ENCODE results near the gene RPRD1B.

The RPRD1B gene, protein sequence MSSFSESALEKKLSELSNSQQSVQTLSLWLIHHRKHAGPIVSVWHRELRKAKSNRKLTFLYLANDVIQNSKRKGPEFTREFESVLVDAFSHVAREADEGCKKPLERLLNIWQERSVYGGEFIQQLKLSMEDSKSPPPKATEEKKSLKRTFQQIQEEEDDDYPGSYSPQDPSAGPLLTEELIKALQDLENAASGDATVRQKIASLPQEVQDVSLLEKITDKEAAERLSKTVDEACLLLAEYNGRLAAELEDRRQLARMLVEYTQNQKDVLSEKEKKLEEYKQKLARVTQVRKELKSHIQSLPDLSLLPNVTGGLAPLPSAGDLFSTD

DNA sequence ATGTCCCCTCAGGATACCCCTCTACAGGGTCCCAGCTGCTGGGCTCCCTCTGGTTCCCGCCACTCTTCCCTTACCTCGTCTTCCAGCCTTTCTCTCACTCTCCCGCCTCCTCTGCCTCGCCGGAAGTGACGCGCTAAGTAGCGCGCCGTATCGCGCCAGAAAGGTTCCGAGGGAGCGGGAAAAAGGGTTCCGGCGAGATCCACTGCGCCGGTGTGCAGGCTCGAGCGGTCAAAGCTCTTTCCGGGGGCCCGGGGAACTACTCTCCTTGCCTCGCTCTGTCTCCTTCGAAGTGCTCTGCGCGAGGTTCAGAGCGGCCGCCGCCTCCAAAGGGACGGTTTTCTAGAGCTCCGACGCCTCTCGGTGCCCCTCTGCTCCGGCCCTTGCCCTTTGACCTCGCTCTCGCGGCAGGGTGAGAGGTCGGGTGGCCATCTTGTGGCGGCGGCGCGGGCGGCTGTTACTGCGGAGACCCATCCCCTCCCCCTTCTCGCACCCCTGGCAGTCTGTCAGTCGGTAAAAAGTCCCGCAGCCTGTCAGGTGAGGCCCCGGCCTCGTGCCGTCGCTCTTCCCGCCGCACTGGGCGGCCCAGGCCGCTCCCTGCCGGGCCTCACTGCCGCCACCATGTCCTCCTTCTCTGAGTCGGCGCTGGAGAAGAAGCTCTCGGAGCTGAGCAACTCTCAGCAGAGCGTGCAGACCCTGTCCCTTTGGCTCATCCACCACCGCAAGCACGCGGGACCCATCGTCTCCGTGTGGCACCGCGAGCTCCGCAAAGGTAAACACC is at the start of gene RPRD1B, which contains the start of gene TTI1:
Gene RPRD1B, plus strand, starts transcription at position 417 of the 778 bp plus-strand sequence. Its CDS starts 202 bp downstream, at position 619.
Gene TTI1, minus strand, starts transcription at position 127 of the 778 bp plus-strand sequence. CDS start 19,640 bp downstream, outside the sequence.
- peak; percentile 78 to 85 for DNase-seq (ENCODE audit: low read depth in 1 of 2, low spot score in 1 of 2)

DNA sequence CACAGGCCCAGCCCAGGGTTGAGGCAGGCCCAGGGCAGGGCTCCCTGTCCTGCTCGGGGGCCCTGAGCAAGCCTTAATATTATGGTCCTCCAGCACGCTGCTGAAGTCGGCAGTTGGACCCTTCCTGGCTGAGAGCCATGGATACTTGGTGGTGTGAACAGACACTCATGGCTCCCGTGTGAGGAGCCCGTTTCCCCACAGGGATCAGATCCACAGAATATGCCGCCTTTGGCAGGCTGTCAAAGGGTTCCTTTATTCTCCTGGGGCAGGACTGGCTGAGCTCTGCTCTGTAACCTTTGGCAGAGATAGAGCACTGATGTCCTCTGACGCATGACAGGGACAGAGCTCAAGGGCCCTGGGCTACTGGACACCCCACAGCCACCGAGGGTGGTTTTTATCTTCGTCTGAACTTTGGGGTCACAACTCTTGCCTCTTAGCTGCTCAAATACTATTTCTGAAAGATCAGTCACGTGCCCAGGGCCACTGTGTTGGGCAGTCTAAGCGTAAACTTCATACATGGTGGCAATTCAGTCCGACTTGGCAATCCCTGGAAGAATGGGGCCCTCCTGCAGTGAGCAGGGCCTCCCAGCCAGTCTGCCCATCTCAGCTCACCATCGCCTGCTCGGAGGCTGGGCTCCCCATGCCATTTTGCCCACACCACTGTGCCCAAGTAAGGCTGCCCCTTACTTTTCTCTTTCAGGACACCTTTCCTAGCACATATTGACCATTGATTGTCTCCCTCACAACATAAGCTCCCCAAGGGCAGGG is 49.3 kb upstream of the RPRD1B start:
- DNase-seq (ENCODE audit: low read depth in 1 of 2, low spot score in 1 of 2): no peak

DNA sequence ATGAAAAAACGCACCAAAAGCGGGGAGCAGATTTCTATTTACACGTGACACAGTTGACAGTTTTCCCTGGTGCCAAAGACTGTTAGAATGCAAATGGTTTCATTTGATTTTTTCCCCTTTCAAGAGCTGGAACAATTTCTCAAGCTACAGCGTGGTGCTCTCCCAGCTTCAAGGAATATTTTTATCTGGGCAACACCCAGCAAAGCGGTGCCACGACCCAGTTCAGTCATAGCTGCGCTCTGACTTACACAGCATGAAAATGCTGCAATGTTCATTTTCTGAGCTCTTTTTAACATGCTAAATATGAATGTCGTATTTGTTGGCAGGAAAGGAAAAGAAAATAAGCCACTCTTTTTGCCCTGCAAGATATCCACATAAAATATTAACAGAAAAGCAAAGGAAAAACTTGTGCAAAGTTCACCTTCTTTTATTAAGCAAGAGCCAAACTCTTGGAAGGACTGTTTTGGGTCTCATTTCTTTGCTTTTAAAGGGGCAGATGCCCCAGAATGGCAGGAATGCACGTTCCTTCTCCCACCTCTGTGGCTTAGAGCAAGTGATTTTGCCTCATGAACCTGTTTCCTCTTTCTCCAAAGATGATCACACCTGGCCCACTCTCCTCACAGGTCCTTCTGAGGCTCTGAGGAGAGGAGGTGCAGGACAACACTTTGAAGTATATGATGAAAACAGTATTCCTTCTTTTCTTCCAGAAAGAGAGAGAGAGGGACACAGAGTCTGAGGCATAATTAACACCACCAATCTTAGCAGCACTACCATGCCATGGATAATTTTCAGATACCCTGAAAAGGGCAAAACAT is 47.3 kb upstream of the RPRD1B start:
- no peak for DNase-seq (ENCODE audit: low read depth in 1 of 2, low spot score in 1 of 2)

DNA sequence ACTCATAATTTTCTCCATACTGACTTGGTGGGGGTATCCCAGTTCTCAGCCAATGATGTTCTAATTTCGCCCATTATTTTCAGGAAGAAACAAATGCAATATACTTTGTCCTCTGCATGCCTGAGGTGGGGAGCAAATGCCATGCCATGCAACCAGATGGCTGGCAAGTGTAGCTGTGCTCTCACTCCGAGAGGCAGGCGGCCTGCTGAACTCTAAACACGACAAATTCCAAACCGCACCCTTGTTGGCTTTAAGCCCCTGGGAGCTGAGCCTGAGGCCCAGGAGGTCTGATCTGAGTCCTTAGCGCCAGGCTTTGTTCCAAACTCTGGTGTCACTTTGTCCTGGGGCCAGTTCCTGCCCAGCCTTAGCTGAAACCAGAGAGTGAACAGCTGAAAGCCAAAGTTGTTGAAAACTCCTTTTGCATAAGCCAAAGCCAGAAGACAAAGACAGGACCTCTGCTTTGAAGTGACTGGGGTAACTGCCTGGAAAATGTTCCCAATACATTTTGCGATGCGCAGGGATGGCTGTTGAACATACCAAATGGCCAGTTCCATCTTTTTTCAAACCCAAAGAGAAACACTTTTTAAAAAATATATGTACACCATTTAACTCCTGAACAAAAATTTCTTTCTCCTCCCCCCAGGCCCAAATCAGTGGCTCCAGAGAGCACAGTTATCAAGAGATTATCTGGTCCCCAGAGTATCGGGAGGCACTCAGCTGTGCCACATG is 46.5 kb upstream of the RPRD1B start:
- DNase-seq (ENCODE audit: low read depth in 1 of 2, low spot score in 1 of 2): no peak

DNA sequence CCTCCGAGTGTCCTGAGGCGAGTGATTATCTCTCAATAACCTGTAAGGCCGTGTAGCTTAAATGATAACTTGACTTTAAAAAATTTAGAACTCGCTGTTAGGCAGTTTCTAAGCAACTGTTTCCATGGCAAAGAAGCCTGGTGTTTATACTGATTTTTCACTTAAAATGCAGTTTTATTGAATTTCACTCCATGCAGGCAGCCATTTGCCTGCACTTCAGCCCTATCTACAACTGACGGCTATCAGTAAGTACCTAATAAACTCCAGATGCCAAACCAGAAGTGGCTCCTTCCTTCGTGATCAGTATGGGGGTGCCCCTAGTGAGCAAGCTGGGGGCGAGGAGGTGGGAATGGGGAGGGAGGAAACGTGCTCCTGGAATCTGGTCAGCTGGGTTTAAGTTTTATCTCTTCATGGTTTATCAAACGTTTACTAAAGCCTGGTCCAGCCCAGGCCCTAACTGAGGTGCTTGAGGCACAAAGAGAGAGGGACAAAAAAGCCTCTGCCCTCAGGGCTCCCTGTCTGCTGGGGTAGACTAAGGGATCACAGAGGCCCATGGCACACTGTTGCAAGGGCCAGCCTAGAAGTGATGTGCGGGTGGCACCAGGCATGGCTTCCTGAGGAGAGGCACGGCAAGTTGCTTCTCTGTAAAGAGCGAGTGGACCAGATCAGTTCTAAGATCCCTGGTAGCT is 45.8 kb upstream of the RPRD1B start:
- DNase-seq (ENCODE audit: low read depth in 1 of 2, low spot score in 1 of 2): no peak

DNA sequence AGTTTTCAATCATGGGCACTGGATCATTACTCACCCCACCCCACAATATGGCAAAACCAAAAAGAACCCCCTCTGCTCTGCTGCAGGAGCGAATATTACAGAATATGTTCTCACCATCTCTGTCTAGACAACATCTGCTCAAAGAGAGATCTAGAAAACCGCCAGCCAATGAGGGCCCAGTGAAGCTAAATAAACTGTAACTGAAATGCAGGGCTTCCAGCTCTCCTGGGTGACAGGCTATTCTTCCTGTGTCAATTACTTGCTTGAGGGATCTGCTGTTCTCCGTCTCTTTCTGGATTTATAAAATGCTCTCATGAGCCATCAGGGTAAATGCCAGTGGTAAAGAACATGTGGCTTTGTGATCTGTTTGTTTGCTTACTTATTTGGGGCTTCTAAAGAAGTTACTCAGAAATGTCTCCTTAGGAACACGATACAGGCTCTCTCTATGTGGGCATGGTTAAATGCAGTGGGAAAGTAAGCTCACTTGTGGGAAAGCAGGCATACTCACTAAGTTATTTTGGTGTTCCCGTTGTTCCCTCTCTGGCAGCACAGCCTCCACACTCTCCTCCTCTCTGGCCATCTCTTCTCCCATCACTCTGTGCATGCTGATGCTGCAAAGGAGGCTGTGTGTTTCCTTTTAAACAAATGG is 45.1 kb upstream of the RPRD1B start:
- no peak for DNase-seq (ENCODE audit: low read depth in 1 of 2, low spot score in 1 of 2)

DNA sequence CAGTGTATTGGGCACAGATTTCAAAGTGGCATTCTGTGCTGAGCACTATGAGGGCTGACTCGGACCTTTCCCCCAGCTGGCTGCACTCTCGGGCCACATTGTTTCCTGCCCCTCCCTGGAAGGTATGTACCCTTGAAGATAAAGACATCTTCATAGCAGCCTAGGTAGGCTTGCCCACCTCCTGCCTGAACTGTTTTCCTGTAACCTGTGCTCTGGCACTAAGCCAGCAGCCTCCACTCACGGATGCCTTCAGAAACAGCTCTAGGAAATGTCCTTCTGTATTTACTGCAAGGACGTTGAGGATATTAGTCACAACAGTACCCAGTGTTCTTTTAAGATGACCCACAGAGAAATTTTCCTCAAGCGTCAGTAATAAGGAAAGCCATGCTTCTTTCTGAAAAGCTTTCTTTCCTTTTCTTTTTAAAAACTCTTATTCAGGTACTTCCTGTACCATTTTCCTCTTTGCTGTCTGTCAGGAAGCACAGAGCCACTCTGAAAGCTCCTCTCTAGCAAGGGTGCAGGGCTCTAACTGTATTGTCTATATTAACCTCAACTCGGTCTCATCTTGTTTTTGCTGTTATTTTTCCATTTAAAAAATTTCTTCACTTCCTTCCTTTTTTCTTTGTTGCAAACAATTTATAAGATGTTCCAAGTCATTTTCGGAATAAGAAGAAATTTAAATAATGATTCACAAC is 43.8 kb upstream of the RPRD1B start:
- DNase-seq (ENCODE audit: low read depth in 1 of 2, low spot score in 1 of 2): no peak

DNA sequence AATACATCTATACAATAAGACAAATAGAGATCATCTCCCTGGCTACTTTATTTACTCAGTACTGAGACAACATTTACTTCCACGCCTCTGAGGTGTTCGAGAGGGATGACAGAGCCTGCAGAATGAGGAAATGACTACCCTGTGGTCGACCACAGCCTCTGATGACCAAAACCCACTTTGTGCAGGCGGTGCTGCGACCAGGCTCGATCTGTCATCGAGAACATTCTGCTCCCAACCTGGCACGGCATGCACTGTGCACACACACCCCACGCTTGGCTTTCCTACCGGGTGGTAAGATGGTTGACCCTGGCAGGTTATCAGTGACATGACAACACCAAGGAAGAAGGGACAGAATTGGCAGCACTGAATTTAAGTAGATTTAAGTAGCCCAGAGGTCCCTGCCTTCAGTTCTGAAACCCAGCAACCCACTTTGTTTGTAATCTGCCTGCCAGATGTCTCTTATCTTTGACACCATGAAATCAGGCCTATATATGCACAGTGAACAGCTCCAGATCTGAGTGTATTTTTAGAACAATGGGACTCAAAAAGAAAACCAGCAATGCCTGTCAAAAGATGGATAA is 42.9 kb upstream of the RPRD1B start:
- DNase-seq (ENCODE audit: low read depth in 1 of 2, low spot score in 1 of 2): peak in 1 of 2 donors; percentile 6

DNA sequence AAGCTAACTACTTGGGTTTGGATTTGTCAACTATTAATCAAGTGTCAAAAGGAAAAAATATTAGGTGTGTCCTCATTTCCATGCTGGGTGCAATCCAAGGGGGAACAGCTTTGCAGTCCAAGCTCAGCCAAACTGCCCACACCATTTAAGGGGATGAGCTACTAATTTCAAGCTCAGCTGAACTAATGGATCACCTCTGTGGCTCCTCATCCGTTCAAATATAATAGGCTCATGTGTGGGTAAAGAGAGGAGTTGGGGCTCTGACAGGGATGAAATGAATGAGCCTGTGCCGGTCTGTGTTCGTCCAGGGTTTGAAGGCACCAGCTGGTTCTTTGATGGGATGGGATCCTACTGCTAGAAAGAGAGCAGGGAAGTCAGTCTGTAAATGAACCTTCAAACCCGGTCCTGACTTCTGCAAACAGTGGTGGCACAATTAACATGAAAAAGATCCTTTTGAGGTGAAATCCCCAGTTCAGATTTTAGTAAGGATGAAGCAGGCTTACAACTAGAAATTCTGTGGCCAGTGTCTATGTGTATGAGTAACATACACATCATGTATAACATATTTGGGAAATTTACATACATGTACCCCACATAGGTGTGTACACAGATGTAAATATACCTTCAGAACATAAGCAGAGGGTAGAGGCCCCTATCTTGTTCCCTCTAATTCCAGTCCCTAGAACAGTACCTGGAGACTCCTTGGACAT is 42.2 kb upstream of the RPRD1B start:
- DNase-seq (ENCODE audit: low read depth in 1 of 2, low spot score in 1 of 2): no peak

DNA sequence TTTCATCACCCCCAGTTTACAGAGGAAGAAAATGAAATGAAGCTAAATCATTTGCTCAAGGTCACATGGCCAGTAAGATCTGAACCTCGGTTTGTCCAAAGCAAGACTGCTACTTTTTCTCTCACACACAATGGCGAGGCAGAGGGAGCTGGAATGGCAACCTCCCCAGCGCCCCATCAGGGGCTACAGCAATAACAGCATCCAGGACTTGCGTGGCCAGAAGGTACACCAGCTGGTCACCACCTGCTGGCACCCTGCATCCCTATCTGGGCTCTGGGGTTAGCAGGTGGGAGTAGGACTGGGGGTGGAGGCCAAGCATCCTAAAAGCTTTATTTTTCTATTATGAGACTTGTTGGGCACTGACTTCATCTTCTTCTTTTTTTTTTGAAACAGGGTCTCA is 41.6 kb upstream of the RPRD1B start:
- DNase-seq (ENCODE audit: low read depth in 1 of 2, low spot score in 1 of 2): no peak

DNA sequence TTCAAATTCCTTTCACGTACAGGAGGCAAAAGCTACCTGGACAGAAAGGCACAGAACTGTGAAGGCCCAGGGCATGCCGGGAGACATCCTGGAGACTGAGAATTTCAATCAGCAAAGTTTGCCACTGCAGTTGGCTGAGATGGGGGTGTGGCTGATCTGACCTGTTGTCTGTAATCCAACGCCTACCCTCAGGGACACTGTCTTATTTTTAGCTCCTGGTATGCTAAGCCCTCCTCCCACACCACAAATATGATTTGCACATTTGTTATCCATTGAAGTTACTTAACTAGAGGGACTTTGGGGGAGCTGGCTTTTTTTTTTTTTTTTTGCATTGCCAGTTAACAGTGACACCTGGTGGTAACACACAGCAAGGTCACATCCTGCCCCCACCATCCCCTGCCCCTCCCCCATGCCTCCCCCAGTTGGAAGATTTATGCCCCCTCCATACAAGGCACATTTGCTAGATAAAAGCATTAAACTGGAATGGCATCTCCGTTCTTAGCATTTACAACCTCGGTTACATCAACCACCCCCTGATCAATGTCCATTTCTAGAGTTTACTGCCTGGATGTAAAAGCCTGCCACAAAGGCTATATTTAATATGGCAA is 40.6 kb upstream of the RPRD1B start:
- DNase-seq (ENCODE audit: low read depth in 1 of 2, low spot score in 1 of 2): no peak

DNA sequence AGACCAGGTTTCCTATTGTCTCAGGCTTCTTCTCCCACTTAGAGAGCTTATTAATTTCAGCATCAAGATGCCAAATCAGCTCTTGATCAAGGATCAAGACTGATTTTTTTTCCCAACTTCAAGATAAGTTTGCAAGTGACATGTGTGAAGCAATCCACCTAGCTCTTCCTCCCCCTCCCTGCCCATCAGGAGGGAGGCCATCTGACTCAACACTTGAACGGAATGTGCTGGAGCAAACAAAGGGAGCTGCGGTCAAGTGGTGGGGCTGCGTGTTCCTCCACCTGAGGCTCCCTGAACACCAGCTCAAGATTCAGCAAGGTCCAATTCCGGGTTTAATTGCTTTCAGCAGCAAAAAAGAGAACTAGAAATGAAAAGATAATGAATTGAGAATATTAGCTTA is 39.0 kb upstream of the RPRD1B start:
- DNase-seq (ENCODE audit: low read depth in 1 of 2, low spot score in 1 of 2): no peak

DNA sequence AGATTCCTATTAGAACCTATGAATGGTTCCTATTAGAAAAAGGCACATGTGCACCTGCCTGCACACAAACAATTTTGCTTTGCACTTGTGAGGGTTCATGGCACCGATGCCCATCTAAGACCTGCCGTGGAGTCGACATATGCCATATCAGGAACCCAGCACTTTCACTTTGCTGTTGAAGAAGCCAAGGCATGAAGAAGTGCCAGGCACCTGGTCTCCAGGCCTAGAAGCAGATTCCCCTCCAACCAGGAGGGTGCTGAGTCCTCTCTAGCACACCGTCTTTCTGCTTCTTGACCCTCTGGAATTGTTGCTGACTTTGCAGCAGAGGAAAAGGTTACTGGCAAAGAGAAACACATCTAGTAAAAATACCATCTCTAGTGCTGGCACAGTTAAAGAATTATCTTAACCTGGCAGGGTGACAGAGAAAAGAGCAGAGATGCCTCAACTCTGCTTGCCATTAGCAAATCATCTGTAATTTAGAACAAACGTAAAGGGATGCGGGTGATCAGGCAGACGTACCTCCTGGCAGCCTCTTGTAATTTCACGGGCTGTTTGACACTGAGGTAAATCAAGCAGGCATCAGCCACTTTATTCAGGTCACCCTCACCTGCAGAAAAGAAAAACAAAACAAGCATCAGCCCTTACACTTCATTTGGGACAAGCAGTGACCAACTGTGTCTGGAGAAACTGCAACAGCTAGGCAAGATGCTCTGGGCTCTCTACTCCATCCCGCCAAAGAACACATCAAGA is 37.5 kb upstream of the RPRD1B start:
- DNase-seq (ENCODE audit: low read depth in 1 of 2, low spot score in 1 of 2): no peak

DNA sequence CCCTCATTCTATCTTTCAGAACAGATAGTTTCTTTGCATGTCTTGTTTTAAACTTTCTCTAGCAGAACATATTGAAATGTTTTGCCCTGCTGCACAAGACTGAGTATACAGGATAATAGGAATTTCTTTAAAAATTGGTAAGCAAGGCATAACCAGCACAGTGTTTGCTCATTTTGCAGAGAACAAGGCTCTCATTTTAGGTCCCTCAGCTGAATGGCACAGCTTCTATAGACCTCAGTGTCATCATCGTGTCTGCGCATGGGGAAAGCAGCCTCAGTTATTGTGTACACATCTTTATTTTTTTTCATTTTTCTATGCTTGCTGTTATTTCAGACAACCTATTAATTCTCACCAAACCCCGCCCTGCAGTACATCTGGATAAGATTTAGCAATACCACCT is 36.0 kb upstream of the RPRD1B start:
- DNase-seq (ENCODE audit: low read depth in 1 of 2, low spot score in 1 of 2): no peak

DNA sequence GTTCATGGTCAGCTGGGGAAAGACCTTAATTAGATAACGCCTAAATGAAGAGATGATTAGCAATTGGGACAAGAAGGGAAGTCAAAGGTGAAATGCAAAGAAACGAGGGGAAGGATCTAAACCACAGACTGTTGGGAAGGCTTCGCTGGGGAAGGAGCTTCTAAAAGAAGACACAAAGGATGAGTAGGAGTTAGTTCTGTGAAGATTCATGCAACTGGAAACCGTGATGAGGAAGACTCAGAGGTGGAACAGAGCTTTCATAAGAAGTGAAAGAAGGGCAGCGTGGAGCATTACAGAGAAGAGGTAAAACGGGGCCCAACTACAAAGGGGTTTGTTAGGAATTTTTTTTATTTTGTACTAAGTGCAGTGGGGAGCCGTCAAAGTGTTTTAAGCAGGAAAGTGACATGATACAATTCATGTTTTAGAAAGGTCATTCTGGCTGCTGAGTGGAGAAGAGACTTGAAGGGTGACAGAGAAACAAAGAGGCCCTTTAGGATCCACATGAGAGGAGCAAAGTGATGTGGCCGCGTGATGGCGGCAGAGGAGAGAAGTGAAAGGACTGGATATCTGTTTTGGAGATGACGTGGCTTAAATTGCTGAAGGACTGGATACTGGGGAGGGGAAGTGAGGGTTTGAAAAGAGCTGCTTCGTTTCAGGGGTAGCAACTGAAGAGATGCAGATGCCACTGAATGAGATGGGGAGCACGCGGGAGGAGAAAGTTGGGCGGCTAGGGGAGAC is 33.9 kb upstream of the RPRD1B start:
- DNase-seq (ENCODE audit: low read depth in 1 of 2, low spot score in 1 of 2): no peak

DNA sequence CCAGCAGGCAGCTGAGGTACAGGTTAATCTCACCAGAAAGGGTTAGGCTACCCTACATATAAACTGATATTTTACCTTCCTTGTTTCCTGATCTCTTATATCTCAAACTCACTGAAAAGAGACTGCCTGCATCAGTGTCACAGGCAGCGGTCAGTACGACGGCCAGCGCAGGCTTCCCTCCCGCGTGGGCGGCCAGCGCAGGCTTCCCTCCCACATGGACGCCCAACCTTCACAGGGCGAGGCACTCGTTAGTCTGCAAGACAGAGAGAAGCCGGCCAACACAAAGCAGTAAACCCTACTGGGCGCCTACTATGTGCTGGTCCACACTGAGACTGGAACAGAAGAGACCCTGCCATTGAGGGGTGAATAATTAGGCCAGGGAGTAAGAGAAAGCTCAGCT is 33.3 kb upstream of the RPRD1B start:
- DNase-seq (ENCODE audit: low read depth in 1 of 2, low spot score in 1 of 2): no peak
